IMR-90 (cell line): ENCODE measurements around the gene ARAP3. TPM values are rescaled to one million over a fixed set of nuclear protein-coding genes. Genes with fewer than 3 reads are reported as not detected.

Experiments used
- ATAC-seq: fragments of 200-7000 bp; cut with Tn5 transposase; 2 replicates; pipeline ENCODE4 v1.9.1; 2020; ENCODE audit warnings: low read depth, mild to moderate bottlenecking, moderate library complexity
- BruUV-seq: library from RNA; stranded (reverse); fragments of 400-500 nt; replicated peaks from 2 replicates; lab custom pipeline; 2021; lab: Mats Ljungman, UMichigan
- CTCF ChIA-PET: fragments of 300-600 bp; formaldehyde crosslinking; extraction: SDS; loops from one replicate; lab custom pipeline; 2021; ENCODE audit warnings: antibody characterized with exemption; lab: Yijun Ruan, JAX
- POLR2A ChIA-PET: fragments of 300-600 bp; sonication (Branson Sonifier 250); formaldehyde crosslinking; loops from one replicate; lab custom pipeline; 2022; ENCODE audit warnings: antibody characterized with exemption; ENCODE audit not compliant: unreplicated experiment; lab: Charles Lee
- DNase-seq: peaks from one replicate; pipeline ENCODE4 v3.0.0; 2013
- H2AFZ ChIP-seq: replicated peaks from 2 replicates; pipeline ENCODE3; 2013; ENCODE audit warnings: low read length, mild to moderate bottlenecking; ENCODE audit not compliant: poor library complexity
- H2AK5ac ChIP-seq: 2 replicates; pipeline ENCODE4 v1.6.1; 2013; ENCODE audit warnings: low read depth, low read length, inconsistent platforms
- H2AK9ac ChIP-seq: replicated peaks from 2 replicates; pipeline ENCODE3; 2013; ENCODE audit warnings: mild to moderate bottlenecking, low read depth, low read length, moderate library complexity; ENCODE audit not compliant: poor library complexity
- H2BK120ac ChIP-seq: 2 replicates; pipeline ENCODE4 v1.6.1; 2013; ENCODE audit warnings: low read depth, low read length, inconsistent platforms
- H2BK15ac ChIP-seq: 3 replicates; pipeline ENCODE4 v1.6.1; 2013; ENCODE audit warnings: low read depth, low read length, inconsistent platforms
- H2BK20ac ChIP-seq: 2 replicates; pipeline ENCODE4 v1.6.1; 2013; ENCODE audit warnings: low read depth, mild to moderate bottlenecking, inconsistent platforms, low read length, moderate library complexity
- H2BK5ac ChIP-seq: 2 replicates; pipeline ENCODE4 v1.6.1; 2013; ENCODE audit warnings: mild to moderate bottlenecking, low read depth, low read length, inconsistent platforms; ENCODE audit not compliant: poor library complexity, severe bottlenecking
- H3K14ac ChIP-seq: replicated peaks from 2 replicates; pipeline ENCODE4 v1.6.1; 2013; ENCODE audit warnings: low read depth, low read length, inconsistent platforms
- H3K18ac ChIP-seq: 2 replicates; pipeline ENCODE4 v1.6.1; 2013; ENCODE audit warnings: low read depth, low read length, control low read depth
- H3K23ac ChIP-seq: 2 replicates; pipeline ENCODE4 v1.6.1; 2013; ENCODE audit warnings: low read depth, low read length, inconsistent platforms
- H3K27ac ChIP-seq: 2 replicates; pipeline ENCODE4 v1.5.1; 2013; ENCODE audit warnings: mild to moderate bottlenecking, control low read depth, low read length; ENCODE audit not compliant: insufficient read depth
- H3K27me3 ChIP-seq: 2 replicates; pipeline ENCODE4 v1.6.1; 2013; ENCODE audit warnings: low read length; ENCODE audit not compliant: control insufficient read depth, insufficient read depth
- H3K36me3 ChIP-seq: 2 replicates; pipeline ENCODE4 v1.6.1; 2013; ENCODE audit warnings: low read length, mixed read lengths; ENCODE audit not compliant: control insufficient read depth, insufficient read depth
- H3K4ac ChIP-seq: 2 replicates; pipeline ENCODE4 v1.6.1; 2013; ENCODE audit warnings: low read depth, low read length, inconsistent platforms
- H3K4me1 ChIP-seq: 2 replicates; pipeline ENCODE4 v1.6.1; 2013; ENCODE audit warnings: low read length, mixed read lengths; ENCODE audit not compliant: control insufficient read depth, insufficient read depth
- H3K4me2 ChIP-seq: 2 replicates; pipeline ENCODE4 v1.6.1; 2013; ENCODE audit warnings: low read depth, mild to moderate bottlenecking, control low read depth, low read length, moderate library complexity
- H3K4me3 ChIP-seq: 2 replicates; pipeline ENCODE4 v1.5.1; 2013; ENCODE audit warnings: low read depth, mild to moderate bottlenecking, control low read depth, low read length, moderate library complexity; ENCODE audit not compliant: insufficient read depth
- H3K56ac ChIP-seq: 2 replicates; pipeline ENCODE4 v1.6.1; 2013; ENCODE audit warnings: low read length, inconsistent platforms; ENCODE audit not compliant: insufficient read depth; ENCODE audit errors: extremely low read depth
- H3K79me1 ChIP-seq, 2 experiments: 2 replicates each; pipeline ENCODE4 v1.6.1; 2013; ENCODE audit warnings: low read length in 2 of 2, inconsistent platforms in 1 of 2, low read depth in 1 of 2
- H3K9ac ChIP-seq: 2 replicates; pipeline ENCODE4 v1.6.1; 2013; ENCODE audit warnings: low read depth, low read length, control low read depth
- H3K9me1 ChIP-seq: 2 replicates; pipeline ENCODE4 v1.6.1; 2013; ENCODE audit warnings: low read length, inconsistent platforms; ENCODE audit not compliant: insufficient read depth
- H3K9me3 ChIP-seq: 2 replicates; pipeline ENCODE4 v1.6.1; 2013; ENCODE audit warnings: low read length; ENCODE audit not compliant: control insufficient read depth, insufficient read depth
- H4K20me1 ChIP-seq: 2 replicates; pipeline ENCODE4 v1.6.1; 2013; ENCODE audit warnings: low read length, inconsistent platforms; ENCODE audit not compliant: insufficient read depth
- H4K5ac ChIP-seq: 2 replicates; pipeline ENCODE4 v1.6.1; 2013; ENCODE audit warnings: mild to moderate bottlenecking, low read depth, low read length, control low read depth
- H4K8ac ChIP-seq, 2 experiments: 2 replicates each; pipeline ENCODE4 v1.6.1; 2013; ENCODE audit warnings: low read depth in 2 of 2, low read length in 2 of 2, control low read depth in 1 of 2, inconsistent platforms in 1 of 2
- H4K91ac ChIP-seq: 2 replicates; pipeline ENCODE4 v1.6.1; 2013; ENCODE audit warnings: low read depth, low read length, inconsistent platforms; ENCODE audit not compliant: insufficient read depth
- BHLHE40 ChIP-seq: fragments of 150-350 bp; IDR thresholded peaks from 2 replicates; pipeline ENCODE4 v1.6.1; 2016; ENCODE audit warnings: mild to moderate bottlenecking, low read depth, low read length
- CEBPB ChIP-seq: IDR thresholded peaks from 2 replicates; pipeline ENCODE4 v1.6.1; 2012; ENCODE audit warnings: low read depth, low read length, improper control_type of control experiment
- MXI1 ChIP-seq: IDR thresholded peaks from 2 replicates; pipeline ENCODE4 v1.6.1; 2012; ENCODE audit warnings: low read depth, mild to moderate bottlenecking, low read length, moderate library complexity, borderline replicate concordance
- POLR2A ChIP-seq: IDR thresholded peaks from 2 replicates; pipeline ENCODE4 v1.6.1; 2012; ENCODE audit warnings: mild to moderate bottlenecking, low read depth, low read length
- RFX5 ChIP-seq: IDR thresholded peaks from 2 replicates; pipeline ENCODE4 v1.8.0; 2012; ENCODE audit warnings: low read depth, mild to moderate bottlenecking, low read length, moderate library complexity
- WGBS, 2 experiments: methylation state at CpG; one replicate each; pipeline versions ENCODE4 v1.1.5 to v1.1.7; 2013; ENCODE audit warnings: missing lambda C conversion rate in 2 of 2; ENCODE audit not compliant: insufficient read length in 1 of 2; ENCODE audit errors: extremely low coverage in 2 of 2; 5-methylcytosine and 5-hydroxymethylcytosine counted together
- dilution Hi-C: fragments of 300-500 bp; cut with HindIII; formaldehyde crosslinking; loops from one replicate; pipeline ENCODE4 v1.14.3; 2018; ENCODE audit warnings: low sequenced_read_pairs; ENCODE audit not compliant: unreplicated experiment
- in situ Hi-C: fragments of 300-500 bp; cut with MboI; formaldehyde crosslinking; loops from 3 replicates; pipeline ENCODE4 v1.14.3; 2019; ENCODE audit warnings: low sequenced_read_pairs, inconsistent platforms, mixed read lengths
- intact Hi-C: fragments of 100-400 bp; cut with micrococcal nuclease; formaldehyde crosslinking; loops from 2 replicates; pipeline ENCODE4 v1.10.0; 2022
- polyA plus RNA-seq, 3 experiments: library from polyadenylated mRNA; depleted of rRNA; stranded (reverse); fragments of >200 nt; gene quantifications; 2 replicates each; pipeline ENCODE4 v1.2.3, GENCODE V29; 2012; ENCODE audit warnings: low replicate concordance in 1 of 3
- total RNA-seq: library from RNA; depleted of rRNA; stranded (reverse); fragments of >200 nt; gene quantifications from 2 replicates; pipeline ENCODE4 v1.2.3, GENCODE V29; 2012
- TF ChIP-seq, protein P1 (sequence below): fragments of 150-350 bp; IDR thresholded peaks from 2 replicates; pipeline ENCODE4 v1.6.1; 2016; ENCODE audit warnings: low read depth, mild to moderate bottlenecking, low read length, moderate library complexity, borderline replicate concordance

The ARAP3 gene
- total and polyA plus RNA-seq, 2 of the 4 experiments (the other 2 are of a cell fraction): 2.2 to 6.9 TPM

DNA sequence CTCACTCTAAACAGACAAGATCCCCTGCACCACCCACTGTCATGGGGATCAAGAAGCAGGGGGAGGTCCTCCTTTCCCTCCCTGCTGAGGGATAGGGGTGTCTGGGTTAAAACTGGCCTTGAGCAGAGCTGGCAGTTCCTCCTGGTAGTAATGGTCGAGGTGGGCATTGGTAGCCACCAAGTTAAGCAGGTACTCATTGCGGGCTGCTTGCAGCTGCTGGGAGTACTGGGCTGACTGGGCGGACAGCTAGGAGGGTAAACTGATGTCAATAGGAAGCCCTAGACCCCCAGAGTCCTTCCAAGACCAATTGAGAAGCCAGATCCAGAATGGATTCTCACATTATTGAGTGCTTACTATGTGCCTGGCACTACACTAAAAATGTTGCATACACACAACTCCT lies 34.2 kb downstream of the ARAP3 start:
- Histone ChIP-seq H3K14ac (no peak overlapping the region), H3K23ac (no peak overlapping the region), H2AK9ac (no peak overlapping the region), H3K4me2 (no peak overlapping the region), H4K20me1 (peaks cover 3% of the 10 kb centered on the region; the same call in 1 of the 2 replicates), H3K27ac (no peak overlapping the region), H2AK5ac (no peak overlapping the region), H4K8ac (no peak overlapping the region), H2BK20ac (no peak overlapping the region), H3K27me3 (no peaks in the 10 kb centered on the region), H4K5ac (no peak overlapping the region), H2BK120ac (no peak overlapping the region), H3K4me3 (no peak overlapping the region), H2AFZ (no peak overlapping the region), H3K9me1 (no peaks in the 10 kb centered on the region; the same call in 1 of the 2 replicates), H3K4ac (no peak overlapping the region), H3K36me3 (peaks cover 40% of the 10 kb centered on the region), H3K4me1 (peaks cover 5% of the 10 kb centered on the region; the same call in 1 of the 2 replicates), H3K9ac (no peak overlapping the region), H3K18ac (no peak overlapping the region), H4K91ac (no peak overlapping the region), H3K56ac (no peak overlapping the region), H2BK15ac (no peak overlapping the region), H3K79me1 (peaks cover 10 to 17% of the 10 kb centered on the region in 2 experiments), H3K9me3 (no peaks in the 10 kb centered on the region), H2BK5ac (no peak overlapping the region)
- intact Hi-C loops (no loop called here), dilution Hi-C loops (no loop called here), in situ Hi-C loops (no loop called here)
- CTCF ChIA-PET: no interaction called here
- no TSS peak for BruUV-seq
- DNase-seq (no peak), ATAC-seq (no peak)
- WGBS, 2 experiments: no CpG with 5 or more reads among the region's 3 CpGs
- no peak for TF ChIP-seq BHLHE40
- TF ChIP-seq MXI1: no peak
- TF ChIP-seq, protein P1, sequence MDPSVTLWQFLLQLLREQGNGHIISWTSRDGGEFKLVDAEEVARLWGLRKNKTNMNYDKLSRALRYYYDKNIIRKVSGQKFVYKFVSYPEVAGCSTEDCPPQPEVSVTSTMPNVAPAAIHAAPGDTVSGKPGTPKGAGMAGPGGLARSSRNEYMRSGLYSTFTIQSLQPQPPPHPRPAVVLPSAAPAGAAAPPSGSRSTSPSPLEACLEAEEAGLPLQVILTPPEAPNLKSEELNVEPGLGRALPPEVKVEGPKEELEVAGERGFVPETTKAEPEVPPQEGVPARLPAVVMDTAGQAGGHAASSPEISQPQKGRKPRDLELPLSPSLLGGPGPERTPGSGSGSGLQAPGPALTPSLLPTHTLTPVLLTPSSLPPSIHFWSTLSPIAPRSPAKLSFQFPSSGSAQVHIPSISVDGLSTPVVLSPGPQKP: no peak
- TF ChIP-seq POLR2A: no peak
- TF ChIP-seq CEBPB: no peak
- TF ChIP-seq RFX5: no peak
- POLR2A ChIA-PET: no interaction called here
